HFFc6 (cell line): Measurements from ENCODE around the gene DCLK2. TPM values are rescaled to one million over a fixed set of nuclear protein-coding genes. Genes with fewer than 3 reads are reported as not detected.
A peak's percentile ranks its signal among the peaks of the same experiment; 100 is the strongest.

Experiments used
- DNase-seq: peaks from one replicate; pipeline ENCODE4 v3.0.0-alpha.2; 2018
- H3K27ac Mint-ChIP-seq: 2 replicates; pipeline ENCODE4 v1.8.0; 2020; ENCODE audit warnings: mild to moderate bottlenecking, mixed read lengths
- H3K27me3 Mint-ChIP-seq: 2 replicates; pipeline ENCODE4 v1.8.0; 2021; ENCODE audit warnings: mild to moderate bottlenecking, moderate library complexity, mixed read lengths; ENCODE audit not compliant: insufficient read depth
- H3K36me3 Mint-ChIP-seq: 2 replicates; pipeline ENCODE4 v1.8.0; 2021; ENCODE audit warnings: low read depth, mixed read lengths
- H3K4me1 Mint-ChIP-seq: 2 replicates; pipeline ENCODE4 v1.8.0; 2020; ENCODE audit warnings: low read depth, mixed read lengths
- H3K4me3 Mint-ChIP-seq: 2 replicates; pipeline ENCODE4 v1.8.0; 2020; ENCODE audit warnings: mild to moderate bottlenecking, moderate library complexity, mixed read lengths
- H3K9me3 Mint-ChIP-seq: 2 replicates; pipeline ENCODE4 v1.8.0; 2020; ENCODE audit warnings: mild to moderate bottlenecking, mixed read lengths
- CTCF ChIP-seq: fragments of 200-600 bp; sonication (generic); IDR thresholded peaks from 2 replicates; pipeline ENCODE4 v1.5.0; 2021; ENCODE audit warnings: antibody characterized with exemption, mild to moderate bottlenecking
- total RNA-seq, 6 experiments: library from RNA; stranded (reverse); fragmentation: NEBNext Ultra II Directional; extraction: Animal tissue kit (Norgen Biotek cat#: 25700); gene quantifications; 2 replicates in 1 of 6; 3 replicates in 5 of 6; pipeline ENCODE4 v1.2.3, GENCODE V29; 2021

The DCLK2 gene
- total RNA-seq, 6 experiments from 2014 or later: 36.7 to 53.7 (median 38.4) TPM

DNA sequence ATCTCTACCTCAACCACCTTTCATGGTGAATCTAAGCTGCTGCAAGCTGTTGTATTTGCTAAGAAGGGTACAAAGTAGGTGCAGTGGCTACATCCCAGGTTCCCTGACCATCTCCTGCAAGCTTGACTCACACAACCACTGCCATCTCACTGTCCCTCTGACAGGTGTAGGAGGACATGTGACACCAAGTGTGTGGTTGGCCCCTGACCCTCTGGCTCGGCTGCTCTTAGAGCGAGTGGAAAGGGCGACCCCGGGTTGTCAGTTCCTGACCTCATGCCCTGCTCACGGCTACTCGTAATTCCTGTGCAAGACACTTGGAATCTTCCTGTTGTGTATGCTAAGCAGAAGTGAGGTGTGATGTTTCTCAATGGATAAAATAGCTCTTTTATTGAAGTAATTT, 184.4 kb downstream of the DCLK2 start:
- DNase-seq: no peak
- no peak for TF ChIP-seq CTCF
- Mint-ChIP-seq H3K36me3 (peaks cover 90% of the 10 kb centered on the region), H3K4me1 (peaks cover 79% of the 10 kb centered on the region), H3K4me3 (peak overlapping the region; percentile 35; the same call in 1 of the 2 replicates), H3K9me3 (peaks cover 39% of the 10 kb centered on the region), H3K27ac (peak overlapping the region; percentile 54), H3K27me3 (peaks cover 83% of the 10 kb centered on the region)

DNA sequence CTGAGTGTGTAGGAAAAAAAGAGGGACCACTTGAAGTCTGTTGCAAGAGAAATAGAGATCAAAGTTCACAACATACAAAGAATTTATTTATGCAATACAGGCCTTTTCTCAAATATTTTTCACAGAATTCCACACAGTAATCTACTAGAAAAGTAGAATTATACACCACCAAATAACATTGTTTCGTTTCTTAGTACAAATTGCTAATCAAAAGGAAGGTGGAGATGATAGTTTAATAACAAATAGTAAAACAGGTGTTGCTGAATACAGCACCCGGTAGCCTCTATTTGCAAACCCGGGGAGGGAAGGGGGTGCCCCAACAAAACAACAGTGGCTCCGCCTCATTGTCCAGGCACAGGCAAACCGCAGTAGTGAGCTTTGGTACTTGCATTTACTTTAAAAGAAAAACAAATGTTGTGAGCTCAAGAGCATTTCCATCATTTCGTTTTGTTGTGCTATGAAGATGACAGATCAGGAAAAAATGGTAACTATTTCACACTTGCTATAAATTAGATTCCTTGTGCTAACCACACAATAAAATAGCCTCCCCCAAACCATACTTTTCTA, 186.4 kb downstream of the DCLK2 start:
- Mint-ChIP-seq H3K9me3 (peaks cover 58% of the 10 kb centered on the region), H3K4me1 (peaks cover 75% of the 10 kb centered on the region), H3K4me3 (peak overlapping the region; percentile 26; the same call in 1 of the 2 replicates), H3K27me3 (peaks cover 83% of the 10 kb centered on the region), H3K36me3 (peaks cover 92% of the 10 kb centered on the region), H3K27ac (peak overlapping the region; percentile 36; the same call in 1 of the 2 replicates)
- TF ChIP-seq CTCF: no peak
- DNase-seq: no peak

DNA sequence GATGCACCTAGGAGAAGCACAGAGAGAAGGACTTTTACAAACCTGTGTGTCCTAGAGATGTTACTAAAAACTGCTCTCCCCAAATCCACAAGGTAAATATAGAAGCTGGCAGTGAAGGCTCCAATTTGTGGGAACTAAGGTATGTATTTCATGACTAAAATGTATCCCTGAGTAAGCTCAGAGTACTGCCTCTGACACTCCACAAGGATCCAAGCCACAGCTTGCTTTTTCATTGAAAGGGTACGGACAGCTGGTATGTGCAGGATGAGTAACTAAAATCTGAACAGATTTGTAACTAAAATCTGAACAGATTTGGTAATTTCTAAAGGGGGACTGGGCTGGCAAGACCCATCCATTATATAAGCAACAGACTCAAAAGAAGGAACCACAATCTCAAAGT, 187.6 kb downstream of the DCLK2 start:
- Mint-ChIP-seq H3K9me3 (peaks cover 70% of the 10 kb centered on the region), H3K27me3 (peaks cover 75% of the 10 kb centered on the region), H3K4me1 (peaks cover 66% of the 10 kb centered on the region), H3K27ac (peak overlapping the region; percentile 73), H3K36me3 (peaks cover 92% of the 10 kb centered on the region), H3K4me3 (peak overlapping the region; percentile 42; the same call in 1 of the 2 replicates)
- no peak for TF ChIP-seq CTCF
- no peak for DNase-seq

DNA sequence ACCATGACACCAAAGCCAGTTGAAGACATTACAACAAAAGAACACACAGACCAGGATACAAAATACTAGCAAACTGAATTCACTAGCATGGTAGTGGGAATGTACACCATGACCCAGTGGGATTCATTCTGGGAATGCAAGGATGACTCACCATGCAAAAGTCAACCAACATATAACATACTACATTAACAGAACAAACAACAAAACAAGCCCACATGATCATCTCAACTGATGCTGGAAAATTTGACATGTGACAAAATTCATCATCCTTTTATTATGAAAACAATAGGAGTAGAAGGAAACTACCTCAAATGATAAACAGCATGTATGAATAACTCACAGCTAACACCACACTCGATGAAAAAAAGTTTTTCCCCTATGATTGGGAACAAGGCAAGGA, 190.2 kb downstream of the DCLK2 start:
- no peak for TF ChIP-seq CTCF
- H3K4me3 Mint-ChIP-seq: peak overlapping the region; percentile 59; the same call in 1 of the 2 replicates
- peaks cover 80% of the 10 kb centered on the region for H3K9me3 Mint-ChIP-seq
- H3K36me3 Mint-ChIP-seq: peaks cover 92% of the 10 kb centered on the region
- H3K27me3 Mint-ChIP-seq: peaks cover 69% of the 10 kb centered on the region
- H3K4me1 Mint-ChIP-seq: peaks cover 51% of the 10 kb centered on the region
- DNase-seq: no peak
- H3K27ac Mint-ChIP-seq: peak overlapping the region; percentile 63

DNA sequence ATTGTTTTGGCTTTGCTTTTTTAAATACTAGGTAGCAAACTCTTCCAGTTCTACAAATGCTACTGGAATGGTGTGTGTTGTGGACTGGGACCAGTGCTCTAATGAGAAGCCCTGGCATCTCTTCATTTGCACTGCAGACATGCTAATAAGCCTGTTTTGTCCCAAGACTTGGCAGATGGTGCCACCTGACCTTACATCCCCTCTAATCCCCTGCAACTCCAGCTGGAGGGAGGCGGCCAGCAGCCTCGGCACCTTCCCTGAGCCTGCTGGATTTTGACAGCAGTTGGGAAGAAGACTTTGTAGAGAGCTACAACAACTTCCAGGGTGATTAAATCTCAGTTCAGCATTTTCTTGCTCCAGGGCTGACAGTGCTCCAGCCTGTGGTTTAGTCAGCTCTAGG, 200.0 kb downstream of the DCLK2 start:
- DNase-seq: no peak
- H3K4me1 Mint-ChIP-seq: peaks cover 57% of the 10 kb centered on the region
- H3K27me3 Mint-ChIP-seq: peaks cover 33% of the 10 kb centered on the region
- peaks cover 39% of the 10 kb centered on the region for H3K9me3 Mint-ChIP-seq
- peaks cover 46% of the 10 kb centered on the region for H3K36me3 Mint-ChIP-seq
- no peak overlapping the region for H3K4me3 Mint-ChIP-seq
- H3K27ac Mint-ChIP-seq: no peak overlapping the region
- TF ChIP-seq CTCF: no peak
